Liver (tissue), 9 donors: ENCODE measurements around the gene CHRNA4. TPM values are rescaled to one million over a fixed set of nuclear protein-coding genes. Genes with fewer than 3 reads are reported as not detected.

Experiments used
- DNase-seq: peaks from one replicate; pipeline ENCODE4 v3.0.0-alpha.2; 2017; ENCODE audit warnings: low spot score
- H3K27ac ChIP-seq, 2 donors: one replicate each; pipeline ENCODE4 v1.7.0; 2013; ENCODE audit warnings: inconsistent platforms in 2 of 2, low read length in 2 of 2, control low read depth in 1 of 2, low read depth in 1 of 2, mild to moderate bottlenecking in 1 of 2
- H3K27me3 ChIP-seq, 4 donors: one replicate each; pipeline versions ENCODE4 v1.6.1 to v1.7.0; 2013; ENCODE audit warnings: low read length in 3 of 4, inconsistent platforms in 1 of 4, mild to moderate bottlenecking in 1 of 4, moderate library complexity in 1 of 4; ENCODE audit not compliant: control insufficient read depth in 4 of 4, insufficient read depth in 4 of 4
- H3K36me3 ChIP-seq, 4 donors: one replicate each; pipeline versions ENCODE4 v1.6.1 to v1.7.0; 2013; ENCODE audit warnings: low read length in 3 of 4, mild to moderate bottlenecking in 3 of 4, low read depth in 1 of 4, moderate library complexity in 1 of 4; ENCODE audit not compliant: control insufficient read depth in 4 of 4, insufficient read depth in 3 of 4
- H3K4me1 ChIP-seq, 4 donors: one replicate each; pipeline versions ENCODE4 v1.6.1 to v1.7.0; 2013; ENCODE audit warnings: low read length in 3 of 4, mild to moderate bottlenecking in 3 of 4, moderate library complexity in 1 of 4; ENCODE audit not compliant: control insufficient read depth in 4 of 4, insufficient read depth in 4 of 4
- H3K4me3 ChIP-seq, 3 donors: one replicate each; pipeline versions ENCODE4 v1.6.1 to v1.7.0; 2013; ENCODE audit warnings: low read length in 3 of 3, control low read depth in 1 of 3, low read depth in 1 of 3, mild to moderate bottlenecking in 1 of 3
- H3K9ac ChIP-seq, 2 donors: one replicate each; pipeline ENCODE4 v1.7.0; 2013; ENCODE audit warnings: low read length in 2 of 2, mild to moderate bottlenecking in 2 of 2, moderate library complexity in 2 of 2, control low read depth in 1 of 2, low read depth in 1 of 2
- H3K9me3 ChIP-seq, 4 donors: one replicate each; pipeline versions ENCODE4 v1.6.1 to v1.7.0; 2013; ENCODE audit warnings: low read length in 3 of 4; ENCODE audit not compliant: control insufficient read depth in 4 of 4
- ATF3 ChIP-seq: IDR thresholded peaks from 2 replicates; pipeline ENCODE4 v1.6.1; 2016; ENCODE audit warnings: antibody characterized with exemption
- CTCF ChIP-seq: fragments of 150-350 bp; IDR thresholded peaks from 2 replicates; pipeline ENCODE4 v1.5.1; 2017; ENCODE audit warnings: improper control_type of control experiment, low read depth, low read length; ENCODE audit not compliant: missing input control
- EGR1 ChIP-seq, 2 donors: IDR thresholded peaks; 2 replicates each; pipeline ENCODE4 v1.6.1; 2016 to 2018; ENCODE audit warnings: antibody characterized with exemption in 2 of 2, low read depth in 2 of 2
- FOXA1 ChIP-seq: IDR thresholded peaks from 2 replicates; pipeline ENCODE4 v1.6.1; 2016; ENCODE audit warnings: antibody characterized with exemption
- FOXA2 ChIP-seq: IDR thresholded peaks from 2 replicates; pipeline ENCODE4 v1.6.1; 2016; ENCODE audit warnings: antibody characterized with exemption
- GABPA ChIP-seq, 2 donors: IDR thresholded peaks in 1 of 2; conservative IDR thresholded peaks in 1 of 2; 2 replicates each; pipeline ENCODE4 v1.6.1; 2016; ENCODE audit warnings: antibody characterized with exemption in 2 of 2, mild to moderate bottlenecking in 1 of 2, moderate library complexity in 1 of 2
- HNF4A ChIP-seq, 2 donors: conservative IDR thresholded peaks; 2 replicates each; pipeline ENCODE4 v1.6.1; 2016; ENCODE audit warnings: antibody characterized with exemption in 2 of 2, mild to moderate bottlenecking in 2 of 2
- HNF4G ChIP-seq: IDR thresholded peaks from 2 replicates; pipeline ENCODE4 v1.6.1; 2016; ENCODE audit warnings: antibody characterized with exemption
- JUND ChIP-seq, 2 donors: IDR thresholded peaks; 2 replicates each; pipeline ENCODE4 v1.6.1; 2016; ENCODE audit warnings: antibody characterized with exemption in 2 of 2
- NR2F2 ChIP-seq: IDR thresholded peaks from 2 replicates; pipeline ENCODE4 v1.6.1; 2016; ENCODE audit warnings: antibody characterized with exemption
- RAD21 ChIP-seq, 2 donors: IDR thresholded peaks; 2 replicates each; pipeline ENCODE4 v1.6.1; 2016; ENCODE audit warnings: antibody characterized with exemption in 2 of 2, mild to moderate bottlenecking in 2 of 2
- REST ChIP-seq: IDR thresholded peaks from 2 replicates; pipeline ENCODE4 v1.6.1; 2016; ENCODE audit warnings: antibody characterized with exemption, mild to moderate bottlenecking
- RXRA ChIP-seq, 2 donors: IDR thresholded peaks; 2 replicates each; pipeline ENCODE4 v1.6.1; 2017 to 2018; ENCODE audit warnings: antibody characterized with exemption in 2 of 2, mild to moderate bottlenecking in 1 of 2
- SP1 ChIP-seq: IDR thresholded peaks from 2 replicates; pipeline ENCODE4 v1.6.1; 2018; ENCODE audit warnings: antibody characterized with exemption, mild to moderate bottlenecking
- TAF1 ChIP-seq: conservative IDR thresholded peaks from 2 replicates; pipeline ENCODE4 v1.6.1; 2016; ENCODE audit warnings: antibody characterized with exemption, mild to moderate bottlenecking
- YY1 ChIP-seq: IDR thresholded peaks from 2 replicates; pipeline ENCODE4 v1.6.1; 2016; ENCODE audit warnings: antibody characterized with exemption, mild to moderate bottlenecking
- ZBTB33 ChIP-seq: IDR thresholded peaks from 2 replicates; pipeline ENCODE4 v1.6.1; 2016; ENCODE audit warnings: antibody characterized with exemption
- WGBS: extraction: QIAGEN DNeasy Blood & Tissue Kit; methylation state at CpG from one replicate; pipeline ENCODE4 v1.1.7; 2013; 5-methylcytosine and 5-hydroxymethylcytosine counted together
- polyA plus RNA-seq, 2 donors: library from polyadenylated mRNA; stranded (reverse) in 1 of 2; unstranded in 1 of 2; fragments of 200-250 nt in 1 of 2; fragments of >200 nt in 1 of 2; fragmentation: Nextera tagmentation in 1 of 2; extraction: Ambion mirVana in 1 of 2; gene quantifications; one replicate each; pipeline versions ENCODE4 v1.2.1 to v1.2.3, GENCODE V29; 2013 to 2015
- total RNA-seq, 2 donors: library from RNA; depleted of rRNA; stranded (reverse); fragments of >200 nt; gene quantifications; one replicate each; pipeline ENCODE4 v1.2.3, GENCODE V29; 2014
- donor health status: healthy.
- donor health status: healthy.
- donor health status: healthy.
- donor health status: healthy.
- donor health status: healthy.

CHRNA4 gene
- total and polyA plus RNA-seq, 4 donors = 3.2 to 23.3 (median 6.4) TPM; not detected in 1

GRCh38 chr20:63395723-63396122 lies 34.6 kb upstream of the CHRNA4 start (continued):
- no peak for TF ChIP-seq JUND (IDR thresholded peaks at IDR 0.05)

GRCh38 chr20:63394920-63395455 lies 33.8 kb upstream of the CHRNA4 start:
- no peaks in the 10 kb centered on the region for H3K36me3 ChIP-seq
- H3K4me3 ChIP-seq = no peak overlapping the region
- no peak for DNase-seq
- WGBS = 72% methylated on average over 22 of the region's 22 CpGs
- no peaks in the 10 kb centered on the region for H3K4me1 ChIP-seq
- no peaks in the 10 kb centered on the region for H3K27me3 ChIP-seq
- no peak overlapping the region for H3K27ac ChIP-seq
- H3K9ac ChIP-seq = no peak overlapping the region
- TF ChIP-seq CTCF = no peak
- no peak for TF ChIP-seq SP1
- TF ChIP-seq FOXA2 = no peak
- no peak for TF ChIP-seq ZBTB33
- no peak for TF ChIP-seq YY1
- no peak for TF ChIP-seq TAF1
- no peak for TF ChIP-seq ATF3
- no peak for TF ChIP-seq FOXA1
- TF ChIP-seq RAD21 (IDR thresholded peaks at IDR 0.05) = no peak
- no peak for TF ChIP-seq EGR1 (IDR thresholded peaks at IDR 0.05; ENCODE audit: low read depth in 2 of 2)
- no peak for TF ChIP-seq HNF4A (conservative IDR thresholded peaks at IDR 0.05)
- no peak for TF ChIP-seq JUND (IDR thresholded peaks at IDR 0.05)
- TF ChIP-seq GABPA (IDR thresholded peaks at IDR 0.05 in 1 of 2, conservative IDR thresholded peaks at IDR 0.05 in 1 of 2) = no peak
- no peak for TF ChIP-seq HNF4G
- peaks cover 0 to 5% (median 3%) of the 10 kb centered on the region in 4 donors for H3K9me3 ChIP-seq

GRCh38 chr20:63394069-63394919 lies 33.1 kb upstream of the CHRNA4 start:
- Histone ChIP-seq H3K27ac (no peak overlapping the region), H3K4me3 (no peak overlapping the region), H3K27me3 (peaks cover 0 to 1% (median 0%) of the 10 kb centered on the region in 4 donors), H3K36me3 (no peaks in the 10 kb centered on the region), H3K9ac (no peak overlapping the region), H3K9me3 (peaks cover 0 to 5% (median 3%) of the 10 kb centered on the region in 4 donors), H3K4me1 (no peaks in the 10 kb centered on the region)
- WGBS = 38% methylated on average over 32 of the region's 32 CpGs
- TF ChIP-seq GABPA (IDR thresholded peaks at IDR 0.05 in 1 of 2, conservative IDR thresholded peaks at IDR 0.05 in 1 of 2) (no peak), NR2F2 (no peak), RXRA (IDR thresholded peaks at IDR 0.05) (no peak), REST (no peak), RAD21 (IDR thresholded peaks at IDR 0.05) (no peak), EGR1 (IDR thresholded peaks at IDR 0.05; ENCODE audit: low read depth in 2 of 2) (no peak), ATF3 (no peak), YY1 (no peak)
- no peak for DNase-seq
